Loucy (cell line): ENCODE data around the gene RMND5B.

Experiments used
- H2AFZ ChIP-seq: fragments of 200-600 bp; sonication (generic); 2 replicates; pipeline ENCODE4 v1.6.0; 2016; ENCODE audit warnings: antibody characterized with exemption, mild to moderate bottlenecking, low read length, moderate library complexity
- H3F3A ChIP-seq: fragments of 200-600 bp; 2 replicates; pipeline ENCODE4 v1.6.0; 2016; ENCODE audit warnings: antibody characterized with exemption, low read depth, mild to moderate bottlenecking
- H3K27me3 ChIP-seq: fragments of 200-600 bp; sonication (generic); 2 replicates; pipeline ENCODE4 v1.6.1; 2014; ENCODE audit warnings: low read length, mild to moderate bottlenecking; ENCODE audit not compliant: insufficient read depth, poor library complexity, severe bottlenecking
- H3K36me3 ChIP-seq: fragments of 200-600 bp; sonication (generic); 2 replicates; pipeline ENCODE4 v1.6.1; 2016; ENCODE audit warnings: low read length; ENCODE audit not compliant: insufficient read depth
- H3K4me1 ChIP-seq: fragments of 200-600 bp; sonication (generic); 2 replicates; pipeline ENCODE4 v1.5.1; 2014; ENCODE audit warnings: low read length, mild to moderate bottlenecking; ENCODE audit not compliant: insufficient read depth, poor library complexity, severe bottlenecking
- H3K4me2 ChIP-seq: fragments of 200-600 bp; sonication (generic); 2 replicates; pipeline ENCODE4 v1.6.0; 2014; ENCODE audit warnings: antibody characterized with exemption, low read length, low read depth, mild to moderate bottlenecking; ENCODE audit not compliant: poor library complexity, severe bottlenecking
- H3K4me3 ChIP-seq: fragments of 200-600 bp; sonication (generic); 2 replicates; pipeline ENCODE4 v1.5.1; 2014; ENCODE audit warnings: low read length, mild to moderate bottlenecking, mixed read lengths; ENCODE audit not compliant: poor library complexity, severe bottlenecking
- H3K79me2 ChIP-seq: fragments of 200-600 bp; sonication (generic); 2 replicates; pipeline ENCODE4 v1.6.1; 2014; ENCODE audit warnings: low read length; ENCODE audit not compliant: insufficient read depth
- H3K9ac ChIP-seq: fragments of 200-600 bp; sonication (generic); 2 replicates; pipeline ENCODE4 v1.6.0; 2014; ENCODE audit warnings: mild to moderate bottlenecking, low read depth, low read length, moderate library complexity; ENCODE audit not compliant: poor library complexity, severe bottlenecking
- H3K9me2 ChIP-seq: fragments of 200-600 bp; sonication (generic); replicated peaks from 2 replicates; pipeline ENCODE4 v1.6.1; 2016; ENCODE audit warnings: low read depth, low read length, mixed read lengths
- H3K9me3 ChIP-seq: fragments of 200-600 bp; sonication (generic); 2 replicates; pipeline ENCODE4 v1.6.1; 2014; ENCODE audit warnings: mild to moderate bottlenecking, antibody characterized with exemption, low read length, low read depth; ENCODE audit not compliant: insufficient read depth
- H4K20me1 ChIP-seq: fragments of 200-600 bp; sonication (generic); 2 replicates; pipeline ENCODE4 v1.6.0; 2014; ENCODE audit warnings: antibody characterized with exemption, low read length, mild to moderate bottlenecking; ENCODE audit not compliant: insufficient read depth, poor library complexity, severe bottlenecking
- EZH2phosphoT487 ChIP-seq: fragments of 200-600 bp; IDR thresholded peaks from 2 replicates; pipeline ENCODE4 v1.6.1; 2018; ENCODE audit warnings: antibody characterized with exemption, mild to moderate bottlenecking, moderate library complexity, borderline replicate concordance
- TF ChIP-seq, protein P1 (sequence below): fragments of 200-600 bp; sonication (generic); conservative IDR thresholded peaks from 2 replicates; pipeline ENCODE4 v1.5.1; 2014; ENCODE audit warnings: mild to moderate bottlenecking, antibody characterized with exemption, low read length

The RMND5B gene

DNA sequence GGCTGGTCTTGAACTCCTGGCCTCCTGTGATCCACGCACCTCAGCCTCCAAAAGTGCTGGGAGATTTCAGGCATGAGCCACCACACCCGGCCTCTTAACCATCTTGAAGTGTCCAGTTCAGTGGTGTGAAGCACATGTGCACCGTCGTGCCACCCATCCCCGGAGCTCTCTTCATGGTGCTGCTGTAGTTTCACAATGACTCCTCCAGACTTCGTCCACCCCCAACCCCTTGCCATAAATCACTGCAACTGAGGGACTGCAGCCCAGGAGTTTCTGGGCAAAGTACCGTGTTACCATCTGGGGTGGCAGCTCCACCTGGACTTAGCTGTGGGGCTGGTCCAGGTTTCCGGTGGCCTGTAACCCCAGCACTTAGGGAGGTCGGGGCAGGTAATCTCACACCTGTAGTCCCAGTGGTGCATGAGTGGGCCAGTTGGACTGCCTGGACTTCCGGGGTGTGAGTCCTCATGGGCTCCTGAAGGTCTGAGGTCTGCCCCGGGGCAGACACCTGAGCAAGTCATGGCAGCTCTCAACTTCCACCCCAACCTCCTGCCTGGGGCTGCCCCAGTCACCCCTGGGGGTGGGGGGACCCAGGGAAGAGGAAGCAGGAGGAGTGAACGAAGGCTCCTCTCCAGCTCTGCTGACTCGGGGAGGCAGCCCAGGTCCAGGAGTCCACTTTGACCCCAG lies 24.1 kb upstream of the RMND5B start:
- TF ChIP-seq, protein P1, sequence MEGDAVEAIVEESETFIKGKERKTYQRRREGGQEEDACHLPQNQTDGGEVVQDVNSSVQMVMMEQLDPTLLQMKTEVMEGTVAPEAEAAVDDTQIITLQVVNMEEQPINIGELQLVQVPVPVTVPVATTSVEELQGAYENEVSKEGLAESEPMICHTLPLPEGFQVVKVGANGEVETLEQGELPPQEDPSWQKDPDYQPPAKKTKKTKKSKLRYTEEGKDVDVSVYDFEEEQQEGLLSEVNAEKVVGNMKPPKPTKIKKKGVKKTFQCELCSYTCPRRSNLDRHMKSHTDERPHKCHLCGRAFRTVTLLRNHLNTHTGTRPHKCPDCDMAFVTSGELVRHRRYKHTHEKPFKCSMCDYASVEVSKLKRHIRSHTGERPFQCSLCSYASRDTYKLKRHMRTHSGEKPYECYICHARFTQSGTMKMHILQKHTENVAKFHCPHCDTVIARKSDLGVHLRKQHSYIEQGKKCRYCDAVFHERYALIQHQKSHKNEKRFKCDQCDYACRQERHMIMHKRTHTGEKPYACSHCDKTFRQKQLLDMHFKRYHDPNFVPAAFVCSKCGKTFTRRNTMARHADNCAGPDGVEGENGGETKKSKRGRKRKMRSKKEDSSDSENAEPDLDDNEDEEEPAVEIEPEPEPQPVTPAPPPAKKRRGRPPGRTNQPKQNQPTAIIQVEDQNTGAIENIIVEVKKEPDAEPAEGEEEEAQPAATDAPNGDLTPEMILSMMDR = no peak
- no peak for TF ChIP-seq EZH2phosphoT487
- no peaks in the 10 kb centered on the region for H3K9me2 ChIP-seq
- H3K9ac ChIP-seq = no peak overlapping the region
- H2AFZ ChIP-seq = no peak overlapping the region
- H3K9me3 ChIP-seq = no peaks in the 10 kb centered on the region
- no peaks in the 10 kb centered on the region for H3F3A ChIP-seq
- no peaks in the 10 kb centered on the region for H3K79me2 ChIP-seq
- H3K36me3 ChIP-seq = no peaks in the 10 kb centered on the region
- no peak overlapping the region for H3K4me3 ChIP-seq
- no peak overlapping the region for H3K4me2 ChIP-seq
- H3K27me3 ChIP-seq = no peaks in the 10 kb centered on the region
- H4K20me1 ChIP-seq = no peaks in the 10 kb centered on the region
- no peaks in the 10 kb centered on the region for H3K4me1 ChIP-seq

DNA sequence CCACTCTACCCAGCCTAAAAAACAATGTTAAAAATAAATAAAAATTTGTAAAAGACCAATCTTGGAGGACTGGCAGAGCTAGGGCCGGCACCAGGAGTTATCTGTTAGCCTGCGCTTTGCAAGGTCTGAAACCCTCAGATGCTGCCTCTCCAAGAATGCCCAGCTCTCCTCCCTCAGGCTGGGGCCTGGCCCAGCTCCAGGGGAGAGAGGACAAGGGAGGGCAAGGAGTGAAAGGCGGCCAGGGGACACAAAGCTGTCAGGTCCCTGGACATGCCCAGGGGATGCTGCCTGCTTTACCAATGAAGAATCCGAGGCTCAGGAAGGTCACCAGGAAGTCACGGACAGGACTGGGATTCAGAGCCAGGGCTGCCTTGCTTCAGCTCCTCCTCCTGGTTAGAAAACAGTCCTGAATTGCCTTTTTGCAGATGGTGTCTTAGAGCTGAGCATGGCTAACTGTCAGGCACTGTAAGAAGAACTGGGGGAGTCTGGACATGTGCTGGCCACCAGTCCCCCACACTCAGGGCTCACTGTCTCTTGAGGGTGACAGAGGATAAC lies 23.0 kb upstream of the RMND5B start:
- Histone ChIP-seq H3K79me2 (no peaks in the 10 kb centered on the region), H4K20me1 (no peaks in the 10 kb centered on the region), H3K4me2 (no peak overlapping the region), H3K9ac (no peak overlapping the region), H3K4me1 (no peaks in the 10 kb centered on the region), H3K36me3 (no peaks in the 10 kb centered on the region), H3K9me3 (no peaks in the 10 kb centered on the region), H3K4me3 (no peak overlapping the region), H3F3A (no peaks in the 10 kb centered on the region), H3K27me3 (no peaks in the 10 kb centered on the region), H3K9me2 (no peaks in the 10 kb centered on the region), H2AFZ (no peak overlapping the region)
- no peak for TF ChIP-seq EZH2phosphoT487
- TF ChIP-seq, protein P1 = no peak

DNA sequence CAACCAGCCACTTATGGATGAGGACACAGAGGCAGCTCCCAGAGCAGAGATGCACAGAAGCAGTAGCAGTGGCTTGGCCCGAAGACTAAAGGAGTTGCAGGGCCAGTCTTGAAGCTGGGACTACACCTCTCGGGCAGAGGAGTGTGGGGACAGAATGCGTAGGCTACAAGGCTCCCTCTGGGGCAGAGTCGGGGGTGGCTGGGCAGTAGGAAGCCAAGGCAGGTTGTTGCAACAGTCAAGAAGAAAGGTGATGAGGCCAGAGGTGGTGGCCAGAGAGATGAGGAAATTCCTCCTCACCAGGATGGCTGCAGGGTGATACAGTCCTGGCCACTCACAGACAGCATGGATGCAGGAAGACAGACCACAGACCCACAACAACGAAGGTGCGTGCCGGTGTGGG lies 22.4 kb upstream of the RMND5B start:
- Histone ChIP-seq H3F3A (no peaks in the 10 kb centered on the region), H2AFZ (no peak overlapping the region)

More for the DNA sequence above, 22.4 kb upstream of the RMND5B start:
- Histone ChIP-seq H3K79me2 (no peaks in the 10 kb centered on the region), H3K4me1 (no peaks in the 10 kb centered on the region), H3K4me2 (no peak overlapping the region), H4K20me1 (no peaks in the 10 kb centered on the region), H3K9me2 (no peaks in the 10 kb centered on the region), H3K9ac (no peak overlapping the region), H3K36me3 (no peaks in the 10 kb centered on the region), H3K9me3 (no peaks in the 10 kb centered on the region), H3K27me3 (no peaks in the 10 kb centered on the region), H3K4me3 (no peak overlapping the region)
- no peak for TF ChIP-seq EZH2phosphoT487
- TF ChIP-seq, protein P1 = no peak
